SK-N-SH (cell line): ENCODE data around the gene IWS1. TPM values are rescaled to one million over a fixed set of nuclear protein-coding genes. Genes with fewer than 3 reads are reported as not detected.
"Not testable (repeated sequence)": the region's sequence is repeated elsewhere in the genome, so short reads cannot be mapped to it uniquely, and the experiment has no call there.

Experiments used
- CTCF ChIA-PET: fragments of 300-600, 350-600 bp; formaldehyde crosslinking; extraction: SDS; loops from one replicate; lab custom pipeline; 2021; lab: Yijun Ruan, JAX
- POLR2A ChIA-PET: fragments of 350-600 bp; sonication (Branson Sonifier 250); formaldehyde crosslinking; extraction: SDS; loops from one replicate; lab custom pipeline; 2020; ENCODE audit warnings: antibody characterized with exemption, inconsistent platforms; lab: Yijun Ruan, JAX
- DNase-seq: peaks from one replicate; pipeline ENCODE4 v3.0.0; 2012
- H2AFZ ChIP-seq: fragments of 200-600 bp; sonication (generic); 2 replicates; pipeline ENCODE4 v1.8.1; 2016; ENCODE audit warnings: antibody characterized with exemption, mild to moderate bottlenecking, low read depth
- H3F3A ChIP-seq: fragments of 200-600 bp; sonication (generic); replicated peaks from 2 replicates; pipeline ENCODE3; 2016; ENCODE audit warnings: antibody characterized with exemption, mild to moderate bottlenecking; ENCODE audit not compliant: insufficient read depth
- H3K27ac ChIP-seq, 2 experiments: fragments of 200-500 bp in 1 of 2; fragments of 200-600 bp in 1 of 2; sonication (Bioruptor generic) in 1 of 2; sonication (generic), shearing (Covaris generic) in 1 of 2; 2 replicates each; pipeline versions ENCODE4 v1.5.1 to v1.6.1; 2014 to 2016; ENCODE audit warnings: low read depth in 2 of 2, inconsistent platforms in 1 of 2, low read length in 1 of 2, mild to moderate bottlenecking in 1 of 2, mixed read lengths in 1 of 2
- H3K27me3 ChIP-seq: fragments of 200-600 bp; sonication (generic), shearing (Covaris generic); 2 replicates; pipeline ENCODE4 v1.6.1; 2016; ENCODE audit warnings: mixed run types; ENCODE audit not compliant: insufficient read depth
- H3K36me3 ChIP-seq, 2 experiments: fragments of 200-500 bp in 1 of 2; fragments of 200-600 bp in 1 of 2; sonication (Bioruptor generic) in 1 of 2; sonication (generic) in 1 of 2; replicated peaks in 1 of 2; 2 replicates each; pipeline versions ENCODE3 to v1.5.1; 2014 to 2016; ENCODE audit warnings: low read length in 1 of 2, mild to moderate bottlenecking in 1 of 2; ENCODE audit not compliant: insufficient read depth in 2 of 2, control insufficient read depth in 1 of 2
- H3K4me1 ChIP-seq, 2 experiments: fragments of 200-500 bp in 1 of 2; fragments of 200-600 bp in 1 of 2; sonication (Bioruptor generic) in 1 of 2; sonication (generic), shearing (Covaris generic) in 1 of 2; 2 replicates each; pipeline versions ENCODE4 v1.5.1 to v1.6.1; 2014 to 2016; ENCODE audit warnings: low read depth in 1 of 2, low read length in 1 of 2, mixed run types in 1 of 2; ENCODE audit not compliant: insufficient read depth in 2 of 2, control insufficient read depth in 1 of 2
- H3K4me2 ChIP-seq: fragments of 200-600 bp; sonication (generic), shearing (Covaris generic); 2 replicates; pipeline ENCODE4 v1.6.1; 2017; ENCODE audit warnings: mixed run types
- H3K4me3 ChIP-seq, 2 experiments: fragments of 200-500 bp in 1 of 2; fragments of 200-600 bp in 1 of 2; sonication (Bioruptor generic) in 1 of 2; sonication (generic), shearing (Covaris generic) in 1 of 2; 2 replicates each; pipeline versions ENCODE4 v1.5.1 to v1.8.1; 2014 to 2016; ENCODE audit warnings: low read depth in 2 of 2, inconsistent platforms in 1 of 2, low read length in 1 of 2, mild to moderate bottlenecking in 1 of 2, mixed read lengths in 1 of 2, moderate library complexity in 1 of 2
- H3K79me2 ChIP-seq: fragments of 200-600 bp; sonication (generic); 2 replicates; pipeline ENCODE4 v1.8.1; 2017; ENCODE audit warnings: mild to moderate bottlenecking; ENCODE audit not compliant: insufficient read depth
- H3K9ac ChIP-seq: fragments of 200-600 bp; sonication (generic); 2 replicates; pipeline ENCODE4 v1.6.1; 2017; ENCODE audit warnings: mixed run types
- H3K9me2 ChIP-seq: fragments of 200-600 bp; sonication (generic); 2 replicates; pipeline ENCODE4 v1.6.1; 2017; ENCODE audit warnings: mixed run types
- H3K9me3 ChIP-seq: fragments of 200-600 bp; sonication (generic); 2 replicates; pipeline ENCODE4 v1.6.1; 2017; ENCODE audit warnings: mixed run types, mild to moderate bottlenecking, moderate library complexity
- H4K20me1 ChIP-seq: fragments of 200-600 bp; sonication (generic); 2 replicates; pipeline ENCODE4 v1.6.1; 2017; ENCODE audit warnings: mild to moderate bottlenecking, mixed run types; ENCODE audit not compliant: insufficient read depth
- CTCF ChIP-seq: fragments of 200-600 bp; sonication (generic); IDR thresholded peaks from 2 replicates; pipeline ENCODE4 v1.6.1; 2017; ENCODE audit warnings: antibody characterized with exemption, mild to moderate bottlenecking, moderate library complexity
- EZH2phosphoT487 ChIP-seq: fragments of 200-600 bp; sonication (generic); IDR thresholded peaks from 2 replicates; pipeline ENCODE4 v1.6.1; 2017; ENCODE audit warnings: low read depth, mixed run types, mild to moderate bottlenecking, antibody characterized with exemption, moderate library complexity, borderline replicate concordance
- RAD21 ChIP-seq: IDR thresholded peaks from 2 replicates; pipeline ENCODE4 v1.6.1; 2012; ENCODE audit warnings: mild to moderate bottlenecking, low read length
- SIN3A ChIP-seq: IDR thresholded peaks from 2 replicates; pipeline ENCODE4 v1.6.1; 2012; ENCODE audit warnings: low read depth, mild to moderate bottlenecking, low read length, moderate library complexity, borderline replicate concordance
- TAF1 ChIP-seq: IDR thresholded peaks from 2 replicates; pipeline ENCODE4 v1.6.1; 2012; ENCODE audit warnings: low read depth, mild to moderate bottlenecking, low read length, moderate library complexity, borderline replicate concordance
- TCF12 ChIP-seq: IDR thresholded peaks from 2 replicates; pipeline ENCODE4 v1.4.0; 2012
- TEAD4 ChIP-seq: IDR thresholded peaks from 2 replicates; pipeline ENCODE4 v1.4.0; 2012; ENCODE audit warnings: mild to moderate bottlenecking, borderline replicate concordance; ENCODE audit not compliant: insufficient read depth
- YY1 ChIP-seq: IDR thresholded peaks from 2 replicates; pipeline ENCODE4 v1.4.0; 2012; ENCODE audit warnings: low read depth, mild to moderate bottlenecking
- WGBS: methylation state at CpG from one replicate; pipeline ENCODE4 v1.1.6; 2017; ENCODE audit warnings: low lambda C conversion rate; 5-methylcytosine and 5-hydroxymethylcytosine counted together
- polyA plus RNA-seq, 3 experiments: library from polyadenylated mRNA; depleted of rRNA; stranded (reverse); fragments of >200 nt; gene quantifications; 2 replicates each; pipeline ENCODE4 v1.2.3, GENCODE V29; 2012

Gene IWS1
- polyA plus RNA-seq, 1 of the 3 experiments (the other 2 are of a cell fraction) = 24.6 TPM

GRCh38 chr2:127543013-127543501 is 16.8 kb upstream of the IWS1 start:
- H3K9me2 ChIP-seq, H3K9me3 ChIP-seq, H3K27me3 ChIP-seq, H3F3A ChIP-seq, H3K4me3 ChIP-seq, H3K36me3 ChIP-seq, H3K79me2 ChIP-seq, H3K4me1 ChIP-seq, H3K4me2 ChIP-seq, POLR2A ChIA-PET, H4K20me1 ChIP-seq, CTCF ChIA-PET, DNase-seq, H3K27ac ChIP-seq, H3K9ac ChIP-seq: not testable (repeated sequence)
- 61% methylated on average over 8 of the region's 8 CpGs for WGBS
- H2AFZ ChIP-seq = peak overlapping the region; percentile 51; the same call in 1 of the 2 replicates

- H3K9ac ChIP-seq = no peak overlapping the region
- no peaks in the 10 kb centered on the region for H3K79me2 ChIP-seq
- TF ChIP-seq SIN3A (no peak), TEAD4 (no peak), EZH2phosphoT487 (no peak), YY1 (no peak), RAD21 (no peak)
- H3K36me3 ChIP-seq = no peaks in the 10 kb centered on the region
- no peaks in the 10 kb centered on the region for H3K4me1 ChIP-seq
- ChIA-PET POLR2A (no interaction called here), CTCF (no interaction called here)
- H2AFZ ChIP-seq = no peak overlapping the region
- no peaks in the 10 kb centered on the region for H3F3A ChIP-seq
- no peak overlapping the region for H3K4me3 ChIP-seq
- 44% methylated on average over 2 of the region's 3 CpGs for WGBS
- H4K20me1 ChIP-seq = no peaks in the 10 kb centered on the region
- DNase-seq = no peak
- no peaks in the 10 kb centered on the region for H3K9me2 ChIP-seq
- H3K4me2 ChIP-seq = no peak overlapping the region
- H3K27ac ChIP-seq = no peak overlapping the region
- no peaks in the 10 kb centered on the region; the same call in 1 of the 2 replicates for H3K27me3 ChIP-seq
- no peaks in the 10 kb centered on the region for H3K9me3 ChIP-seq
These were observed 15.9 kb upstream of the IWS1 start for GRCh38 chr2:127542231-127542630.

GRCh38 chr2:127541809-127542208 is 15.5 kb upstream of the IWS1 start:
- Histone ChIP-seq H3K4me1 (no peaks in the 10 kb centered on the region), H4K20me1 (no peaks in the 10 kb centered on the region), H3F3A (no peaks in the 10 kb centered on the region), H3K9me3 (no peaks in the 10 kb centered on the region), H3K4me2 (no peak overlapping the region), H3K27me3 (no peaks in the 10 kb centered on the region; the same call in 1 of the 2 replicates), H3K36me3 (no peaks in the 10 kb centered on the region), H3K9me2 (no peaks in the 10 kb centered on the region), H3K9ac (no peak overlapping the region), H3K27ac (no peak overlapping the region), H3K79me2 (no peaks in the 10 kb centered on the region)
- DNase-seq = no peak
- ChIA-PET POLR2A (no interaction called here), CTCF (no interaction called here)
- TF ChIP-seq YY1 (no peak), TAF1 (no peak), TCF12 (no peak), CTCF (no peak)
- TF ChIP-seq, all 33 proteins: peak for 0
- no peak overlapping the region for H3K4me3 ChIP-seq
- 76% methylated on average over 5 of the region's 7 CpGs for WGBS
- no peak overlapping the region for H2AFZ ChIP-seq
